Stimulated activated CD4-positive, alpha-beta T cell treated with anti-CD3 and anti-CD28 coated beads, Interleukin-4, amount 100 ng/mL, for 24 hours (primary cell): ENCODE results near the gene FBXW4.
A peak's percentile ranks its signal among the peaks of the same experiment; 100 is the strongest.

Experiments
- DNase-seq: peaks from one replicate; pipeline ENCODE4 v3.0.0-alpha.2; 2020

Gene FBXW4

DNA sequence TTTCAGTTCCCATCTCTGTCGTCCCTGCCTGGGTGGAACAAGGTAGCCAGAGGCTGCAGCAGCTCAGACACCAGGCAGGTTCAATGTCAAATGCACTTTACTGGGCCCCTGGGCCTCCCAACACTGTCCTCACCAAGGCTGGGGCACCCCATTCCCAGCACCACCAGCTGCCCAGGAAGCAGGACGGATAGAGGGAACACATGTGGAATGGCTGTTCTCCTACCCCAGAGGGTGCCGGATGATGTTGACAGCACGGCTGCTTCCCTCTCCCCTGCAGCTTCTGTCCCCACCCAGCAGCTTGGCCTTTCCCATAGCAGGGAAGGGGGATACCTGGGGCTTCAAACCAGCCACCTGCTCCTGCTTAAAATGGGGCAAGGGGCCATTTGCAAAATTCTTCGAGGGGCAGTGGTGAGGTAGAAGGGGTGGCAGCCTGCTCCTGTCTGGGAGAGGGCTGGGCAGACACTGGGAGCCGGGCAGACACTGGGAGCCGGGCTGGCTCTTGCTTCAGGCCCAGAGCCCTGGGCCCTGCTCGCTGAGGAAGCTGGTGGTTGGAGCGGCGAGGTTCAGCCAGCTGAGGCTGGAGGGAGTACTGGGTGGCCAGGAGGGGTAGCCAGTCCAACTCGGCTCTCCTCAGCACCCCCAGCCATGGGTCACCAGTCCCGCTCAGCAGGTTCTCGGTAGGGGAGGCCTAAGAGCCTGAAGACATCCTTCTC, 116.0 kb downstream of the FBXW4 start:
- DNase-seq = no peak

DNA sequence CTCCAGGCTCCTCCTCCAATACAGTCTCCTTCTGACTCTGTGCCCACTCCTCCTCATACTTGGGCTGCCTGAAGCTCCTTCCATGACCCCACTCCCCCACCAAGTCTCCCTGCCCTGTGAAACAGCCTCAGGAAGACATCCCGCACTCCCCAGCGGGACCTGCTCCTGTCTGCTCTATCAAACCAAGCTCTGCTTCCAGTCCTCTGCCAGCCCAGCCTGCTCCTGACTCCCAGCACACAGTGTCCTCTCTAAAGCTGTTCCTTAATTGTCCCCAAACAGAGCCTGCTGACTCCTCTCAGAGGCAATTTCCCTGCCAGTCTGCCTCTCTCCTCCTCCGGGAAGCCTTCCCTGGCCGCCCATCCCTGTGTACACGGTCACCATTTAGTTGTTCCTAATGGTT, 116.8 kb downstream of the FBXW4 start:
- DNase-seq = no peak

DNA sequence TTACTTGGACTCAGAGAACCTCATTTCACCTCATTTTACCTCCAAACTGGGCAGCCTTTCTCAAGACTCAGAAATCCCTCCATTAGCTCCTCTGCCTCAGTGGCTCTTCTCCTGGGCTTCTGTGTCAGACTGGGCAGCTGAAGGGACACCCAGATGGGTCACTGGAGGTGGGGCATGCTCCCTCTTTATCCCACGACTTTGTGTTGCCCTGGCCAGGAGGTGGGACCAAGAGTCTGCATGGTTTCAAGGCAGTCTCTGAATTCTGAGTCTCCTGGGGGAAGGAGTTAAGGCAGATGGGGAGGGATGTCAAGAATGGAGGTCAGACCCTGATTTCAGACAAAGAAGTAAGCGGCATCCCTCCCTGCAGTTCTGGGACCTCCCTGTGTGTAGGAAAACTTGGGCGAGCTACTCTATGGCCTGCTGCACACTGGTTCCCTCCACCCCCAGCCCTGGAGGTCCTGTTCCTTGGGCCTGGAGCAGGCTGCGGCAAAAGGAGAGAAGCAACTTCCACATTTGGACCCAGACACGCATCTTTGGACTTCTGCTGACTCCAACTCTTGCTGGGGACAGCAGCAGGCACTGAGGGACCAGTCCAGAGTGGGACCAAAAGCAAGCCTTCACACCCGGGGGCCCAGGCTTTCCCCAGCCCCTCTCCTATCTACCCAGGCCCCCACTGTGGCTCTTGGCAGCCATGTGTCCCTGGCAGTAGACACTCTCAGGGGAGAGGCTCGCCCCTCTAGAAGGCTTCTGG, 117.7 kb downstream of the FBXW4 start:
- DNase-seq = no peak

GRCh38 chr10:101576211-101576863, 118.6 kb downstream of the FBXW4 start:
- no peak for DNase-seq

DNA sequence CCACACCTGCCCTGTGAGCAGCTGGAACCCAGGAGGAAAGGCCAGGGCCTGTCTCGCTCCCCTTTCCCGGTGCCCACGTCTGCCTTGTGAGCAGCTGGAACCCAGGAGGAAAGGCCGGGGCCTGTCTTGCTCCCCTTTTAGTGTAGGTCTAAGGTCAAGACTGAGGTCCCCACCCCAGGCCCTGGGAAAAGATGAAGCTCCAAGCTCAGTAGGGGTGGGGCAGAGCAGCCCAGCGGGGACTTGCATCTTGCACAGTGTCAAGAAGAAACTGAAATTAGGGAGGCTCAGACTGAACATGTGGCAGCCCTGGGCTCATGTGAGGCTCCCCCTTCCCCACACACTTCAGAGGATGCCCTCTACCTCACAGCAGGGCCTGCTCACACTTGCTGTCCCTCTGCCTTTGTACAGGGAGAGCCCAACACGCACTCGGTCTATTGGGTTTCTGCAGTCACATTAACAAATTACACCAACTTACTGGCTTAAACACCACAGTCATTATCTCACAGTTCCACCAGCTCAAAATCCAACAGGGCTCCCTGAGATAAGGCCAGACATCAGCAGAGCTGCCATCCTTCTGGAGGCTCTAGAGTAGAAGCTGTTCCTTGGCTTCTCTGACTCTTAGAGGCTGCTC, 119.3 kb downstream of the FBXW4 start:
- no peak for DNase-seq

GRCh38 chr10:101575091-101575490, 119.9 kb downstream of the FBXW4 start:
- no peak for DNase-seq

DNA sequence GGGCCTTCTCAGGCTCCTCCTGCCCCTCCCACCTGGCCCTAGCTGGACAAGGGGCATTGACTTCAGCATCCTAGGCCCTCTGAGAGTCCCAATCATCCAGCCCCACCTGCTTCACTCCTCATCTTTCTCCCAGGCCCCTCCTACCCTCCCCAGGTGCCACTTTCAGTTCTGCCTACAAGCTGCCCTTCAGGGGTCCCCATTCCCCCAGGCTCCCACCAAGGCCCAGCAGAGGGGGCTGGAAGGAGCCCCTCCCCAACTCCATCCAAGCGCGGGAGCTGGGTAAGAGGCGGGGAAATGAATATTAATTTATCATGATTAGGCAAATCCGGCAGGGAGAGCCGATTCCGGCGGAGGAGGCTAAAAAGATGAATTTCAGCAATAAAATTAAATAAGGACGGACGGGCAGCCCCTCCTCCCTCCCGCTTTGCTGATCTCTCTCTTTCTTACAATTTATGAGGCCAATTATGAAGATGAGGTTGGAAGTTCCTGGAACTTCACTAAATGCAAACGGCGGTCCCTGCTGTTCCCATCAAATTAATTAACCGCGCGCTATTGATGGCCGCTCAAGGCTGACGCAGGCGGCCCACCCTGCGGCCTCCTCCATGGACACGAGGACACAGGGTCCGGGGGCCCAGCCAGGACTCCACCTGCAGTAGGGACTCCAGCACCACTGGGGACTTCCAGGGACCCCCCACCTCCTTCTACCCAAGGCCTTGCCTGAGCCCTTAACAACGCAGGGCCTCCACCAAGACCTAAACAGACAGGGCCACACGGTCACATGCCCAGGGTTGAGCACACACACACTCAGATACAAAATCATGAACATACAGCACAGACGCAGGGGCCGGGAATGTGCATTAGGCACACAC, 120.9 kb downstream of the FBXW4 start:
- DNase-seq = no peak

GRCh38 chr10:101572785-101573184, 122.2 kb downstream of the FBXW4 start:
- no peak for DNase-seq

- DNase-seq = no peak
These were observed 122.8 kb downstream of the FBXW4 start for GRCh38 chr10:101572126-101572525.

DNA sequence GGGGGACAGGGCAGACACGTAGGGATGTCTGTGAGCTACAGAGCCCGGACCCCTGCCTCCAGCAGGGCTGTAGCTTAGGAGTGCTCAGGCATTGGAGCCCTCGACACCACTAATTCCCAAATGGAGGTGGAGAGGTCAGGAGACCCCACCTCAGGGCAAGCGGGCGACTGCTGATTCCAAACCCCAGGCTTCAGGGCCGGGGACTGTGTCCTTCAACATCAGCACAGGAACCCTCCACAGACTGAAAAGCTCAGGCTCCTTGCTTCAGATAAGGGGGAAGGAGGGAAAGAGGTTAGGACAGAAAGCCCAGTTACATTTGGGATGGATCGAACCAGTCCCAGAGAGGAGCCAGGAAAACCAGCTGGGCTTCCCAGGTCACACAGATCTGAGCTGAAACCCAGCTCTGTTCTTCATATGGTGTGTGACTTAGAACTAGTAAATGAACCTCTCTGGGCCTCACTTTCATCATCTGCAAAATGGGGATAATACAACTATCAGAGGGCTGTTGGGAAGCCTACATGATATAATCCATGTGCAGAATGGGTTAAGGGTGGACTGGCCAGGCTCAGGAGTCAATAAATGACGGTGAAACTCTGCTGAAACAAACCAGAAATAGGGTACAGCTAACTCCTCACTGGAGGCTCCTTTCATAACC, 123.6 kb downstream of the FBXW4 start:
- no peak for DNase-seq

GRCh38 chr10:101570428-101571270, 124.3 kb downstream of the FBXW4 start:
- no peak for DNase-seq

DNA sequence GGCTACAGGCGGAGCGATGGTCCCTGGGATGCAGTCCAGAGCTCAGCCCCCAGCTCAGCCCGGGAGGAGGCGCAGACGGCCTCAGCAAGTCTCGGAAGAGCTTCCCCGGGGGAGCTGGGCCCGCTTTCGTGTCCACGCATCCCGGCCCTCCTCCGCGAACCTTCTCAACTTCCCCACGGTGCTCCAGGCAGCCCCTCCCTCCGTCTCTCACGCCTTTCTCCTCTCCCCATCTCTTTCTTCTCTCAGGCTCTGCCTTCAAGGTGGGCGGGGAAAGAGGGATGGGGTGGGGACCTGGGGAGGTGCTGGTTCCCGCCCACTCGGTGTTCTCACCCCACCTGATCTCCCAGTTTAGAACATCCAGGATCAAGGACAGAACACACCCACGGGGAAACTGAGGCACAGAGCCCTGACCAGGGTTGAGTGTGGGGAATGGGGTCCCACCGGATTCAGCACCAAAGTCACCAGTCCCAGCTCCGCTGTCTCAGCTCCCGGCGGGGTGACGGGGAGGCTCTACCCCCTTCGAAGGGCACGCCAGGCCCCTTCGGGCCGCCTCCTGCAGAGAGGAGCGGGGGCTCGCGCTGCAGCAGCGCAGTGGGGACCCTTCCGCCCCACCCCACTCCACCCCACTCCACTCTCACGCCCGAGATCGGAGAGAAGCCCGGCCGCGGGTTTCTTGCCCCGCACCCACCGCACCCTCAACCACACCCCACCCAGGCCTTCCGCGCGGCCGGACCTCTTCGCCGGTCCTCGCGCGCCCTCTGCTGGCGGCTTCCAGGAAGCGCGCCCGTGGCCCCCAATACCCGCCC, 125.1 kb downstream of the FBXW4 start:
- peak; percentile 79 for DNase-seq

- no peak for DNase-seq
These were observed 125.7 kb downstream of the FBXW4 start for GRCh38 chr10:101569323-101569621.

DNA sequence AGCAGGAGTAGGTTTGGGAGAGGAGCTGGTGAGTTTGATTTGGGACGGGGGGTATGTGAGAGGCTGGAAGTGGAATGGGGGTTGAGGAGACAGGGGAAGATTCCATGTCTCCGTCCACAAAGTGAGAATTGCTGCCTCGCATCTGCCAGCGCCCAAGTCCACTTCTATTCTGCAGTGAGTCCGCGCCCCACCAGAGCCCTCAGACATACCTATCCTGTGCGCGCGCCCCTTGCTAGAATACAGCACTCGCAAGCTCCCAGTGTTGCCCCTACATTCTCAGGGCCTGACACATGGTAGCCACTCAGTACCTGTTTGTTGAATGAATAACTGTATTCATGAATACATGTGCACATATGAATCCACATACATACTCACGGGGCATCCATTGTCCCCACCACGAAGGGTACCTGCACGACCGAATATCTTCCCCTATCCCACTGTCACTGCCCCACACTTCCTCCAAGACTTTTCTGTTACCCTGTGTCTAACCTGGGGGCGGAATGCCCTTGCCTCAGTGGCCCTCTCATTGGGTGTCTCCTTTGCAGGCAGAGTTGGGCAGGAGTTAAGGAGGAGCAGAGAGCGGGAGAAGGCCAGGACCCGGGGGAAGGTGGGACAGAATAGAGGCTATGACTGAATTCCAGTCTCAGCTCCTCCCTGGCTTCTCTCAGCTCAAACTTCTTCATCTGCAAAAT, 126.8 kb downstream of the FBXW4 start:
- DNase-seq = no peak

DNA sequence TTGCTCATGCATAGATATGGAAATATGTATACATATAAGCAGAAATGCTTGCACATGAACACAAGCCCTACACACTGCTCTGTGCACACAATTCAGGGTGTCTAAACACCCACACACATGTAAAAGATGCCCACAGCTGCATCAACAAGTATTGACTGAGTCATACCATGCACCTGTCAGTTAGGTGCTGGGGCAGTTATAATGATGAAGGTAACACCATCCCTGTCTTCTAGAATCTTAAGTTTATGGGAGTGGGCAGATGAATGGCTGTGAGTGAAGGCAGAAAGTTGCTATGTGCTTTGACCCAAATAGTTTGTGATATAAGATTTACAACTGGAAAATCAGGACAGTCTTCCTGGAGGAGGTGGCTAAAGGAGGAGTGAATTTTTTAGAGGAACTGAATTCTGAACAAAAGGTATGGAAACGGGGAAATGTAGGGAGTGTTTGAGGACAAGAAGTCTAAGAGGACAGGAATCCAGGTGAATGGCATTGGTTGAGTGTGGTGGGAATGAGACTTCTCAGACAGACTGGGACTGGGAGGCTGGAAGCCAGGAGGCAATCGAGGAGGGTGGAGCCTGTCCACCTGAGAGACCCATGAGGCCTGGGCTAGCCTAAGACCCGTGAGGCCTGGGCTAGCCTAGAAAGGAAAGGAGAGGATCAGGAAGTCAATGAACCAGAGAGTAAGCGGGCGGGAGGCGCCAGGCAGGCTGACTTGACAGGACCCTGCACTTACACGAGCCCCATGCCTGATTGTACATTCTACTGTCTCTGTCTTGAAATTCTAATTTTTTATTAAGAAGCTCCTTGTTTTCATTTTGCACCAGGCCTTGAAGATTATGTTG, 127.6 kb downstream of the FBXW4 start:
- no peak for DNase-seq

GRCh38 chr10:101566333-101567164, 128.4 kb downstream of the FBXW4 start:
- DNase-seq = no peak

- no peak for DNase-seq
These were observed 129.0 kb downstream of the FBXW4 start for GRCh38 chr10:101565936-101566332.

GRCh38 chr10:101565370-101565900, 129.5 kb downstream of the FBXW4 start:
- no peak for DNase-seq
